Endodermal cell (in vitro differentiated cells): ENCODE results near the gene SORCS1. TPM values are rescaled to one million over a fixed set of nuclear protein-coding genes. Genes with fewer than 3 reads are reported as not detected.

ENCODE experiments used
- DNase-seq: peaks from one replicate; pipeline ENCODE4 v3.0.0-alpha.2; 2017
- H3K27ac ChIP-seq: 2 replicates; pipeline ENCODE4 v1.5.1; 2013; ENCODE audit warnings: mild to moderate bottlenecking, low read depth, low read length, moderate library complexity
- H3K27me3 ChIP-seq: 2 replicates; pipeline ENCODE4 v1.6.1; 2013; ENCODE audit warnings: mild to moderate bottlenecking, low read length, moderate library complexity; ENCODE audit not compliant: insufficient read depth, control insufficient read depth, poor library complexity, severe bottlenecking
- H3K36me3 ChIP-seq: 2 replicates; pipeline ENCODE4 v1.7.0; 2013; ENCODE audit warnings: mild to moderate bottlenecking, low read length, moderate library complexity; ENCODE audit not compliant: control insufficient read depth, insufficient read depth
- H3K4me1 ChIP-seq: one replicate; pipeline ENCODE4 v1.7.0; 2013; ENCODE audit warnings: low read length; ENCODE audit not compliant: control insufficient read depth, insufficient read depth
- H3K4me3 ChIP-seq: 2 replicates; pipeline ENCODE4 v1.5.1; 2013; ENCODE audit warnings: mild to moderate bottlenecking, low read length, moderate library complexity
- H3K9ac ChIP-seq: 2 replicates; pipeline ENCODE4 v1.6.1; 2013; ENCODE audit warnings: mild to moderate bottlenecking, low read length, moderate library complexity; ENCODE audit not compliant: poor library complexity, severe bottlenecking; ENCODE audit errors: extremely low read depth
- H3K9me3 ChIP-seq: 2 replicates; pipeline ENCODE4 v1.6.1; 2013; ENCODE audit warnings: mild to moderate bottlenecking, low read length, moderate library complexity; ENCODE audit not compliant: control insufficient read depth
- H3K27ac Mint-ChIP-seq: 2 replicates; pipeline ENCODE4 v1.8.0; 2020; ENCODE audit warnings: mixed read lengths
- H3K27me3 Mint-ChIP-seq: 2 replicates; pipeline ENCODE4 v1.8.0; 2021; ENCODE audit warnings: mild to moderate bottlenecking, mixed read lengths; ENCODE audit not compliant: insufficient read depth
- H3K36me3 Mint-ChIP-seq: 2 replicates; pipeline ENCODE4 v1.8.0; 2020; ENCODE audit warnings: low read depth, mixed read lengths
- H3K4me1 Mint-ChIP-seq: 2 replicates; pipeline ENCODE4 v1.8.0; 2020; ENCODE audit warnings: mixed read lengths
- H3K4me3 Mint-ChIP-seq: 2 replicates; pipeline ENCODE4 v1.8.0; 2020; ENCODE audit warnings: mild to moderate bottlenecking, moderate library complexity, mixed read lengths
- H3K9me3 Mint-ChIP-seq: 2 replicates; pipeline ENCODE4 v1.8.0; 2020; ENCODE audit warnings: mild to moderate bottlenecking, mixed read lengths
- CTCF ChIP-seq: fragments of 200-600 bp; sonication (generic); conservative IDR thresholded peaks from 2 replicates; pipeline ENCODE4 v1.5.0; 2021; ENCODE audit warnings: antibody characterized with exemption, mild to moderate bottlenecking
- WGBS, 2 experiments: methylation state at CpG; one replicate each; pipeline versions ENCODE4 v1.1.5 to v1.1.7; 2013; ENCODE audit warnings: missing lambda C conversion rate in 2 of 2, mixed read lengths in 1 of 2; ENCODE audit not compliant: insufficient coverage in 1 of 2, insufficient read length in 1 of 2; 5-methylcytosine and 5-hydroxymethylcytosine counted together
- total RNA-seq, 2 donors: library from RNA; stranded (reverse); fragmentation: NEBNext Ultra II Directional in 1 of 2; extraction: Animal tissue kit (Norgen Biotek cat#: 25700) in 1 of 2; gene quantifications; 2 replicates in 1 of 2; 3 replicates in 1 of 2; pipeline ENCODE4 v1.2.1, GENCODE V29; 2021

The SORCS1 gene
- total RNA-seq, 2 donors from 2014 or later, result 57.4 to 79.6 TPM

GRCh38 chr10:106619346-106619745, 545.2 kb downstream of the SORCS1 start:
- Mint-ChIP-seq H3K27me3 (peaks cover 87% of the 10 kb centered on the region), H3K4me3 (no peak overlapping the region), H3K4me1 (peaks cover 17% of the 10 kb centered on the region), H3K27ac (no peak overlapping the region), H3K9me3 (no peaks in the 10 kb centered on the region), H3K36me3 (peaks cover 12% of the 10 kb centered on the region)
- H3K27me3 ChIP-seq, result no peaks in the 10 kb centered on the region
- H3K4me3 ChIP-seq, result no peak overlapping the region
- H3K9ac ChIP-seq, result no peak overlapping the region
- no peaks in the 10 kb centered on the region for H3K9me3 ChIP-seq
- TF ChIP-seq CTCF, result no peak
- peaks cover 29% of the 10 kb centered on the region for H3K36me3 ChIP-seq
- no peak for DNase-seq
- peaks cover 8% of the 10 kb centered on the region for H3K4me1 ChIP-seq
- 92% methylated on average over 1 of the region's 1 CpG; no CpG with 5 or more reads in 1 of the 2 experiments for WGBS, 2 experiments
- H3K27ac ChIP-seq, result no peak overlapping the region

GRCh38 chr10:106618646-106619045, 545.9 kb downstream of the SORCS1 start:
- peaks cover 8% of the 10 kb centered on the region for H3K4me1 ChIP-seq
- TF ChIP-seq CTCF, result no peak
- peaks cover 22% of the 10 kb centered on the region for H3K4me1 Mint-ChIP-seq
- H3K27me3 ChIP-seq, result no peaks in the 10 kb centered on the region
- H3K27ac ChIP-seq, result no peak overlapping the region
- H3K27ac Mint-ChIP-seq, result no peak overlapping the region
- no peak overlapping the region for H3K4me3 ChIP-seq
- no peaks in the 10 kb centered on the region for H3K9me3 Mint-ChIP-seq
- no peak overlapping the region for H3K9ac ChIP-seq
- no peaks in the 10 kb centered on the region for H3K9me3 ChIP-seq
- DNase-seq, result no peak
- H3K4me3 Mint-ChIP-seq, result no peak overlapping the region
- H3K36me3 Mint-ChIP-seq, result peaks cover 11% of the 10 kb centered on the region
- peaks cover 88% of the 10 kb centered on the region for H3K27me3 Mint-ChIP-seq
- peaks cover 25% of the 10 kb centered on the region for H3K36me3 ChIP-seq
- WGBS, 2 experiments, result 74 to 100% methylated on average over 1 to 5 of the region's 5 CpGs

- no peak overlapping the region for H3K4me3 Mint-ChIP-seq
- H3K27me3 ChIP-seq, result no peaks in the 10 kb centered on the region
- WGBS, 2 experiments, result 1 to 5% methylated on average over 3 of the region's 3 CpGs
- peaks cover 26% of the 10 kb centered on the region for H3K36me3 ChIP-seq
- H3K4me3 ChIP-seq, result no peak overlapping the region
- peaks cover 81% of the 10 kb centered on the region for H3K27me3 Mint-ChIP-seq
- H3K9me3 ChIP-seq, result no peaks in the 10 kb centered on the region
- H3K9me3 Mint-ChIP-seq, result no peaks in the 10 kb centered on the region
- H3K4me1 ChIP-seq, result peaks cover 8% of the 10 kb centered on the region
- TF ChIP-seq CTCF, result no peak
- H3K9ac ChIP-seq, result no peak overlapping the region
- H3K27ac Mint-ChIP-seq, result no peak overlapping the region
- H3K4me1 Mint-ChIP-seq, result peaks cover 23% of the 10 kb centered on the region
- H3K36me3 Mint-ChIP-seq, result peaks cover 18% of the 10 kb centered on the region
- peak; percentile 74 for DNase-seq
- H3K27ac ChIP-seq, result no peak overlapping the region
Observed at GRCh38 chr10:106615081-106615480, 549.4 kb downstream of the SORCS1 start.
